ENCODE data around the gene CIB2. TPM values are rescaled to one million over a fixed set of nuclear protein-coding genes. Genes with fewer than 3 reads are reported as not detected.
A peak's percentile ranks its signal among the peaks of the same experiment; 100 is the strongest.

The CIB2 gene
- total RNA-seq, 1 donor from 2014 or later, result 2.2 TPM

- intact Hi-C loops (cut with DNase I), result no loop called here
- H3K27ac ChIP-seq, result peak overlapping the region; percentile 59
- H3K4me1 ChIP-seq, result peaks cover 47% of the 10 kb centered on the region
- no peak for TF ChIP-seq CTCF (IDR thresholded peaks at IDR 0.05)
- no peaks in the 10 kb centered on the region for H3K9me3 ChIP-seq
- no peak for DNase-seq
- no peaks in the 10 kb centered on the region for H3K27me3 ChIP-seq (ENCODE audit: low read depth)
- no peak for ATAC-seq
- H3K36me3 ChIP-seq, result no peaks in the 10 kb centered on the region
- H3K4me3 ChIP-seq, result no peak overlapping the region
Measured at GRCh38 chr15:78082743-78083110, 48.5 kb downstream of the CIB2 start.

DNA sequence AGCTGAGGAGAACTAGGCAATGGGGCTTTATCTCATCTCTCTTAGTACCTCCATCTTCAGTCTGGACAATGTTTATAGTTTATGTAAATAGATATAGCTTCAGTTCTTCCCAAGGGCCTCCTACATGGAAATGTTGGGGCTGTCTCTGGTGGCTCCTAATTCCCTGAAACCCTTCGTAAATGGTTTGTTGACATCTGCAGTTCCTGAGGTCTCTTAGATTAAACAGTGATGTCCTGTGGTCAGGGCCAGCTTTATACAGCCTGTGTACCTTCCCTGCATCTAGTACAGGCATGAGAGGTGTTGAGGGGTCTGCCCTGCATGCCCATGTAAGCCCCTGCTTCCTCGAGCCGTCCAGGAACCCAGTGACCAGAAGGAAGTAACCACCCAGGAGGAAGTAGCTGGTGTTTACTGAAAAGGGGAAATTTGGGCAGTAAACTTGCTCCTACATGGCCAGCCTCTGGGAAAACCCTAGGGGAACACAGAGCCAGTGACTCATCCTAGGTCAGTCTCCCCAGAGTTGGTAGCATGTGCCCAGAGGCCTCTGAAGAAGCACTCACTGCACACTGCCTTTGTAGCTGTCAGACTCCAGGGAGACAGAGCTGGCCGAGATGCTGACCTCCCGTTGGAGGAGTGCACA, 49.0 kb downstream of the CIB2 start:
- H3K36me3 ChIP-seq, result no peaks in the 10 kb centered on the region
- no peaks in the 10 kb centered on the region for H3K27me3 ChIP-seq (ENCODE audit: low read depth)
- intact Hi-C loops (cut with DNase I), result no loop called here
- no peak overlapping the region for H3K4me3 ChIP-seq
- DNase-seq (no peak), ATAC-seq (peak; percentile 46 to 61)
- H3K27ac ChIP-seq, result peak overlapping the region; percentile 59
- no peaks in the 10 kb centered on the region for H3K9me3 ChIP-seq
- TF ChIP-seq CTCF (IDR thresholded peaks at IDR 0.05), result no peak
- peaks cover 48% of the 10 kb centered on the region for H3K4me1 ChIP-seq

- Histone ChIP-seq H3K27me3 (ENCODE audit: low read depth) (no peaks in the 10 kb centered on the region), H3K36me3 (no peaks in the 10 kb centered on the region), H3K4me3 (no peak overlapping the region), H3K4me1 (peaks cover 63% of the 10 kb centered on the region), H3K9me3 (no peaks in the 10 kb centered on the region), H3K27ac (peak overlapping the region; percentile 46)
- TF ChIP-seq CTCF (IDR thresholded peaks at IDR 0.05), result no peak
- intact Hi-C loops (cut with DNase I), result no loop called here
- ATAC-seq, result no peak
- DNase-seq, result no peak
Measured at GRCh38 chr15:78080088-78080460, 51.2 kb downstream of the CIB2 start.

GRCh38 chr15:78079298-78080087, 51.8 kb downstream of the CIB2 start:
- H3K9me3 ChIP-seq, result no peaks in the 10 kb centered on the region
- H3K27ac ChIP-seq, result peak overlapping the region; percentile 46
- peak in 1 of 2 donors; percentile 55 for ATAC-seq
- intact Hi-C loops (cut with DNase I), result no loop called here
- H3K36me3 ChIP-seq, result no peaks in the 10 kb centered on the region
- peak; percentile 65 for DNase-seq
- no peak for TF ChIP-seq CTCF (IDR thresholded peaks at IDR 0.05)
- H3K4me1 ChIP-seq, result peaks cover 62% of the 10 kb centered on the region
- no peak overlapping the region for H3K4me3 ChIP-seq
- H3K27me3 ChIP-seq (ENCODE audit: low read depth), result no peaks in the 10 kb centered on the region

DNA sequence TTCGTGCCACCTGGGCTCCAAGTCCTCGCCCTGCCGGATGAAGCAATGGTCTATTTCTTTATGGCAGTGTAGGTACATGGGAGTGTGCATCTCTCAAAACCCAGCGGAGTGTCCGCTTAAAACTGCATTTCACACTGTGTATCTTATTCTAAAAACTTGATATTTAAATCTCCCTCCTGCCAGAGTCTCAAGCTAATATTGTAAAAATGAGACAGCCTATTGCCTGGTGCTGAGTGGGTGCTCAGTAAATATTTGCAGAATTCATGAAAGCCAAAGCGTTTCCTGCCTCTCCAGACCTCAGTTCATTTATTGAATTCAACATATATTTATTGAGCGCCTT, 53.4 kb downstream of the CIB2 start:
- Histone ChIP-seq H3K36me3 (no peaks in the 10 kb centered on the region), H3K9me3 (no peaks in the 10 kb centered on the region), H3K4me1 (peaks cover 60% of the 10 kb centered on the region), H3K27me3 (ENCODE audit: low read depth) (no peaks in the 10 kb centered on the region), H3K27ac (peak overlapping the region; percentile 74), H3K4me3 (peak overlapping the region; percentile 96)
- no peak for TF ChIP-seq CTCF (IDR thresholded peaks at IDR 0.05)
- DNase-seq (no peak), ATAC-seq (peak in 1 of 2 donors; percentile 6)
- intact Hi-C loops (cut with DNase I), result no loop called here

Data from lower lobe of right lung (tissue), 2 donors.